GM21786 (cell line): ENCODE data around the gene PROC.
"Not testable (repeated sequence)": the region's sequence is repeated elsewhere in the genome, so short reads cannot be mapped to it uniquely, and the experiment has no call there.

Experiments
- ATAC-seq: cut with Tn5 transposase; IDR thresholded peaks from one replicate; pipeline ENCODE4 v1.9.1; 2021; ENCODE audit not compliant: unreplicated experiment

Gene PROC

GRCh38 chr2:127425540-127426490 is 7.6 kb downstream of the PROC start:
- ATAC-seq = no peak

- no peak for ATAC-seq
These were observed 8.5 kb downstream of the PROC start for GRCh38 chr2:127426501-127427354.

- no peak for ATAC-seq
These were observed 9.3 kb downstream of the PROC start for GRCh38 chr2:127427376-127428056.

GRCh38 chr2:127428057-127428814 is 10.0 kb downstream of the PROC start:
- ATAC-seq = no peak

GRCh38 chr2:127428815-127429109 is 10.5 kb downstream of the PROC start:
- no peak for ATAC-seq

GRCh38 chr2:127429291-127429690 is 11.1 kb downstream of the PROC start:
- no peak for ATAC-seq

- ATAC-seq = no peak
These were observed 11.7 kb downstream of the PROC start for GRCh38 chr2:127429844-127430425.

GRCh38 chr2:127431408-127432023 is 13.3 kb downstream of the PROC start:
- no peak for ATAC-seq

- no peak for ATAC-seq
These were observed 16.3 kb downstream of the PROC start for GRCh38 chr2:127434515-127434914.

- ATAC-seq = no peak
These were observed 18.8 kb downstream of the PROC start for GRCh38 chr2:127437056-127437455.

- no peak for ATAC-seq
These were observed 19.8 kb downstream of the PROC start for GRCh38 chr2:127437781-127438726.

- ATAC-seq = no peak
These were observed 21.1 kb downstream of the PROC start for GRCh38 chr2:127439343-127439742.

- ATAC-seq = no peak
These were observed 30.3 kb downstream of the PROC start for GRCh38 chr2:127448526-127448925.

GRCh38 chr2:127449414-127449813 is 31.2 kb downstream of the PROC start:
- no peak for ATAC-seq

GRCh38 chr2:127449898-127450297 is 31.7 kb downstream of the PROC start:
- no peak for ATAC-seq

GRCh38 chr2:127451981-127452380 is 33.8 kb downstream of the PROC start:
- no peak for ATAC-seq

GRCh38 chr2:127452423-127452822 is 34.2 kb downstream of the PROC start:
- not testable (repeated sequence) for ATAC-seq

GRCh38 chr2:127453013-127453391 is 34.8 kb downstream of the PROC start:
- no peak for ATAC-seq
